SU-DHL-6 (cell line): ENCODE results near the gene TTC8.

ENCODE experiments used
- EZH2phosphoT487 ChIP-seq: fragments of 200-600 bp; sonication (generic), shearing (Covaris generic); conservative IDR thresholded peaks from 2 replicates; pipeline ENCODE4 v1.6.1; 2018; ENCODE audit warnings: mild to moderate bottlenecking, antibody characterized with exemption, low read length, moderate library complexity, mixed read lengths
- TF ChIP-seq, protein P1 (sequence below): fragments of 200-600 bp; sonication (generic); IDR thresholded peaks from one replicate; pipeline ENCODE4 v1.5.1; 2017; ENCODE audit warnings: antibody characterized with exemption, mild to moderate bottlenecking, low read length, moderate library complexity; ENCODE audit not compliant: insufficient read depth, poor library complexity, severe bottlenecking

DNA sequence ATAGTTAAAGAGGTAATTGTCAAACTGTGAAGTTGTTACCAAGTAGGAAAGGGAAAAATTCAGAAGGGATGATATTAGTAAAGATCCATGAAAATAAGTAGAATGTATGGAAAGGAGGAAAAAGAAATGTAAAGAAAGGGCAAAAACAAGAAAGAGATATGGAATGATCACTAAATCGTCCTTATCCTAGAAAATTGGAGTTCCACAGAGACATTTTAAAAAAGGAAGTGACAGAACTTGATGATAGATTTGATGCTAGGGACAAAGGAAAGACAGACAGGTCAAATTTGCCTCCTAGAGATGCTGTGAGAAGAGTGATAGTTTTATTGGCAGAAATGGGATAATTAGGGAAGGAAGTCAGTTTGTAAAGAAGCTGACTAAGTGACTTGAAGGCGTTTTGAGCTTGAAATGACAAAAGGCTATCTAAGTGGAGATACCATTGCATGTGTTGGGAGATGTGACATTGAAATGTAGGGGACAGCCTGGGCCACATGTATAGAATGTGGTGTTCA, 20.6 kb downstream of the TTC8 start:
- TF ChIP-seq, protein P1, sequence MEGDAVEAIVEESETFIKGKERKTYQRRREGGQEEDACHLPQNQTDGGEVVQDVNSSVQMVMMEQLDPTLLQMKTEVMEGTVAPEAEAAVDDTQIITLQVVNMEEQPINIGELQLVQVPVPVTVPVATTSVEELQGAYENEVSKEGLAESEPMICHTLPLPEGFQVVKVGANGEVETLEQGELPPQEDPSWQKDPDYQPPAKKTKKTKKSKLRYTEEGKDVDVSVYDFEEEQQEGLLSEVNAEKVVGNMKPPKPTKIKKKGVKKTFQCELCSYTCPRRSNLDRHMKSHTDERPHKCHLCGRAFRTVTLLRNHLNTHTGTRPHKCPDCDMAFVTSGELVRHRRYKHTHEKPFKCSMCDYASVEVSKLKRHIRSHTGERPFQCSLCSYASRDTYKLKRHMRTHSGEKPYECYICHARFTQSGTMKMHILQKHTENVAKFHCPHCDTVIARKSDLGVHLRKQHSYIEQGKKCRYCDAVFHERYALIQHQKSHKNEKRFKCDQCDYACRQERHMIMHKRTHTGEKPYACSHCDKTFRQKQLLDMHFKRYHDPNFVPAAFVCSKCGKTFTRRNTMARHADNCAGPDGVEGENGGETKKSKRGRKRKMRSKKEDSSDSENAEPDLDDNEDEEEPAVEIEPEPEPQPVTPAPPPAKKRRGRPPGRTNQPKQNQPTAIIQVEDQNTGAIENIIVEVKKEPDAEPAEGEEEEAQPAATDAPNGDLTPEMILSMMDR, result no peak
- TF ChIP-seq EZH2phosphoT487, result no peak
